GM12878 (cell line): Measurements from ENCODE around the gene MRTFA. TPM values are rescaled to one million over a fixed set of nuclear protein-coding genes. Genes with fewer than 3 reads are reported as not detected.

Source experiments
- ATAC-seq: fragments of 200-7000 bp; cut with Tn5 transposase; 3 replicates; pipeline ENCODE4 v1.9.1; 2020; ENCODE audit warnings: mild to moderate bottlenecking, moderate library complexity
- BruUV-seq: library from RNA; stranded (reverse); fragments of 400-500 nt; replicated peaks from 2 replicates; lab custom pipeline; 2021; lab: Mats Ljungman, UMichigan
- CTCF ChIA-PET: fragments of 300-600 bp; sonication (Branson Sonifier 250); formaldehyde crosslinking; extraction: SDS; loops from one replicate; lab custom pipeline; 2021; ENCODE audit warnings: inconsistent platforms; lab: Yijun Ruan, JAX
- POLR2A ChIA-PET: fragments of 350-600 bp; formaldehyde crosslinking; extraction: SDS; loops from one replicate; lab custom pipeline; 2021; ENCODE audit warnings: inconsistent platforms; lab: Charles Lee
- RAD21 ChIA-PET: fragments of 300-600 bp; sonication (Branson Sonifier 250); formaldehyde crosslinking; loops from one replicate; lab custom pipeline; 2023; ENCODE audit warnings: antibody characterized with exemption; ENCODE audit not compliant: unreplicated experiment; lab: Charles Lee
- SMC1A ChIA-PET: fragments of 300-600 bp; sonication (Branson Sonifier 250); formaldehyde crosslinking; loops from one replicate; lab custom pipeline; 2023; ENCODE audit not compliant: unreplicated experiment, uncharacterized antibody; lab: Charles Lee
- DNase-seq: peaks from one replicate; pipeline ENCODE4 v3.0.0-alpha.2; 2011; ENCODE audit warnings: low read depth, low spot score
- FAIRE-seq: peaks from 3 replicates; lab custom pipeline; 2011; peaks lifted over from hg19 to GRCh38; lab: Jason Lieb, UNC
- H2AFZ ChIP-seq: 2 replicates; pipeline ENCODE4 v1.6.0; 2011; ENCODE audit warnings: low read depth, low read length, control low read depth; ENCODE audit not compliant: control insufficient read depth
- H3K27ac ChIP-seq: 2 replicates; pipeline ENCODE4 v1.5.1; 2011; ENCODE audit warnings: control low read depth; ENCODE audit not compliant: control insufficient read depth, insufficient read depth
- H3K27me3 ChIP-seq, 2 experiments: replicated peaks in 1 of 2; 2 replicates each; pipeline versions ENCODE4 v1.6.0 to v1.6.1; 2011; ENCODE audit warnings: low read length in 1 of 2; ENCODE audit not compliant: control insufficient read depth in 2 of 2, insufficient read depth in 2 of 2
- H3K36me3 ChIP-seq, 2 experiments: 2 replicates each; pipeline ENCODE4 v1.5.1; 2011; ENCODE audit warnings: low read length in 1 of 2; ENCODE audit not compliant: control insufficient read depth in 2 of 2, insufficient read depth in 2 of 2
- H3K4me1 ChIP-seq: 2 replicates; pipeline ENCODE4 v1.6.1; 2011; ENCODE audit warnings: mild to moderate bottlenecking, low read length, moderate library complexity, mixed read lengths; ENCODE audit not compliant: control insufficient read depth, insufficient read depth
- H3K4me2 ChIP-seq: 2 replicates; pipeline ENCODE4 v1.6.0; 2011; ENCODE audit warnings: control low read depth; ENCODE audit not compliant: control insufficient read depth, insufficient read depth
- H3K4me3 ChIP-seq: fragments of 200-600 bp; sonication (generic); 2 replicates; pipeline ENCODE4 v1.5.1; 2016
- H3K79me2 ChIP-seq: 2 replicates; pipeline ENCODE4 v1.6.0; 2011; ENCODE audit warnings: low read length; ENCODE audit not compliant: control insufficient read depth, insufficient read depth
- H3K9ac ChIP-seq: 2 replicates; pipeline ENCODE4 v1.8.0; 2011; ENCODE audit warnings: low read length, control low read depth, mixed read lengths; ENCODE audit not compliant: control insufficient read depth, insufficient read depth
- H3K9me3 ChIP-seq: replicated peaks from 3 replicates; pipeline ENCODE4 v1.5.1; 2011; ENCODE audit warnings: mild to moderate bottlenecking, low read length; ENCODE audit not compliant: control insufficient read depth, insufficient read depth
- H4K20me1 ChIP-seq: 2 replicates; pipeline ENCODE4 v1.6.0; 2011; ENCODE audit not compliant: control insufficient read depth, insufficient read depth
- MAX ChIP-seq: IDR thresholded peaks from 2 replicates; pipeline ENCODE4 v1.6.1; 2012; ENCODE audit warnings: low read depth, low read length, improper control_type of control experiment
- RELB ChIP-seq: fragments of 450-650 bp; IDR thresholded peaks from 2 replicates; pipeline ENCODE4 v1.6.1; 2017; ENCODE audit warnings: low read depth, mild to moderate bottlenecking, moderate library complexity
- SMARCA5 ChIP-seq: fragments of 450-650 bp; IDR thresholded peaks from 2 replicates; pipeline ENCODE4 v1.6.1; 2017; ENCODE audit warnings: mild to moderate bottlenecking
- ZBTB33 ChIP-seq: fragments of 450-650 bp; IDR thresholded peaks from 2 replicates; pipeline ENCODE4 v1.6.1; 2017; ENCODE audit warnings: mild to moderate bottlenecking
- WGBS: methylation state at CpG from one replicate; pipeline ENCODE4 v1.1.6; 2016; ENCODE audit warnings: low lambda C conversion rate; ENCODE audit not compliant: insufficient replicate concordance, insufficient coverage; ENCODE audit errors: missing lambda C conversion rate; 5-methylcytosine and 5-hydroxymethylcytosine counted together
- in situ Hi-C: fragments of 300-500 bp; cut with MboI; formaldehyde crosslinking; loops from 9 replicates; pipeline ENCODE4 v1.14.3; 2018; ENCODE audit warnings: mixed read lengths
- intact Hi-C: fragments of 100-400 bp; cut with micrococcal nuclease; formaldehyde crosslinking; loops from one replicate; pipeline ENCODE4 v1.14.2; 2022; ENCODE audit not compliant: unreplicated experiment
- polyA plus RNA-seq, 11 experiments: library from polyadenylated mRNA; depleted of rRNA in 4 of 11; unstranded in 6 of 11; stranded (reverse) in 5 of 11; fragments of >200 nt; fragmentation: Nextera tagmentation in 4 of 11; fragmentation: Illumina TruSeq in 1 of 11; extraction: Ambion mirVana in 4 of 11; extraction: Trizol in 1 of 11; gene quantifications; 1 replicate in 1 of 11; 2 replicates in 10 of 11; pipeline versions ENCODE4 v1.2.1 to v1.2.3, GENCODE V29; 2011 to 2016; ENCODE audit warnings: inconsistent platforms in 2 of 11, missing spikeins in 2 of 11, low read depth in 1 of 11
- total RNA-seq, 4 experiments: library from RNA; depleted of rRNA in 3 of 4; stranded (reverse); fragments of >200 nt in 3 of 4; fragmentation: Illumina TruSeq in 1 of 4; extraction: Trizol in 1 of 4; gene quantifications; 2 replicates each; pipeline versions ENCODE4 v1.2.1 to v1.2.3, GENCODE V29; 2013 to 2021

The MRTFA gene
- total and polyA plus RNA-seq, 10 of the 15 experiments (the other 5 are each of a cell fraction or from before 2014, with no cell fraction given), result 2.0 to 63.9 (median 17.9) TPM

DNA sequence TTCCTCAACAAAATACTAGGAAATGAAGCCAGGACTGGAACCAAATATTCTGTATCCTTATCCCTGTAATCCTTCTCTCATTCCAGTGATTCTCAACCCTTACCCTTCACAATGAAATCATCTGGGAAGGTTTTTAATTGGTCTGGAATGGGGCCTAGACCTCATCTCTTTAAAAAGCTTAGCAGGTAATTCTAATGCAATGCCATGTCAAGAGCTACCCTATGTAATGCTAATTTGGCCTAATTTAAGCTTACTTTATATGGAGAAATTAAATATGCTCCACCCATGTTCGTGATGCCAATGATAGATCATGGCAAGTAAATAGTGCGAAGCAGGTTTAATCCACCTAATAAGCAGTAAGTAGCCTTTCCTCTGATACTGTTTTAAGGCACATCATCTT, 164.5 kb downstream of the MRTFA start:
- FAIRE-seq (no peak), ATAC-seq (no peak), DNase-seq (no peak)
- Histone ChIP-seq H3K4me3 (no peak overlapping the region), H3K27ac (no peak overlapping the region), H2AFZ (no peak overlapping the region), H3K9me3 (no peaks in the 10 kb centered on the region), H3K4me2 (no peak overlapping the region), H3K79me2 (peaks cover 5% of the 10 kb centered on the region), H4K20me1 (no peaks in the 10 kb centered on the region), H3K27me3 (no peaks in the 10 kb centered on the region), H3K36me3 (peaks cover 0 to 2% of the 10 kb centered on the region in 2 experiments; a peak in 1 of 4 replicates), H3K4me1 (peaks cover 15% of the 10 kb centered on the region), H3K9ac (no peak overlapping the region)
- TF ChIP-seq RELB, result no peak
- no peak for TF ChIP-seq SMARCA5
- TF ChIP-seq MAX, result no peak
- no peak for TF ChIP-seq ZBTB33
- in situ Hi-C loops, result no loop called here
- 100% methylated on average over 2 of the region's 2 CpGs for WGBS
- ChIA-PET CTCF (interaction anchor here (0.6 to 3.5 kb wide), 8 partner anchors 10 to 476 kb away, joined by 3 to 17 read pairs (median 6); no protein-coding TSS in a partner anchor), RAD21 (interaction anchor here (1.0 kb wide), 1 partner anchor 8 kb away, joined by 4 read pairs; no protein-coding TSS in a partner anchor), SMC1A (interaction anchor here (1.0 to 4.2 kb wide), 6 partner anchors 15 to 172 kb away, joined by 3 to 25 read pairs (median 4); no protein-coding TSS in a partner anchor), POLR2A (interaction anchor here (0.5 to 0.9 kb wide), 3 partner anchors 10 to 1012 kb away, joined by 3 to 4 read pairs (median 3); no protein-coding TSS in a partner anchor)
- intact Hi-C loops, result no loop called here
- BruUV-seq, result no TSS peak
